Neuronal stem cell (in vitro differentiated cells): Measurements from ENCODE around the gene TREML2.

Source experiments
- DNase-seq: peaks from one replicate; pipeline ENCODE4 v3.0.0-alpha.2; 2013; ENCODE audit warnings: low spot score
- H2AFZ ChIP-seq: one replicate; pipeline ENCODE4 v1.6.1; 2013; ENCODE audit warnings: mild to moderate bottlenecking, low read length, inconsistent platforms
- H2AK5ac ChIP-seq: 2 replicates; pipeline ENCODE4 v1.6.1; 2013; ENCODE audit warnings: low read depth, mild to moderate bottlenecking, inconsistent platforms, low read length, moderate library complexity, mixed read lengths
- H2BK120ac ChIP-seq: 2 replicates; pipeline ENCODE4 v1.6.1; 2013; ENCODE audit warnings: low read depth, mild to moderate bottlenecking, inconsistent platforms, low read length, moderate library complexity, mixed read lengths
- H2BK12ac ChIP-seq: one replicate; pipeline ENCODE4 v1.6.1; 2013; ENCODE audit warnings: low read length, inconsistent platforms
- H2BK15ac ChIP-seq: 2 replicates; pipeline ENCODE4 v1.6.1; 2013; ENCODE audit warnings: mild to moderate bottlenecking, low read length, inconsistent platforms, mixed read lengths
- H2BK5ac ChIP-seq: one replicate; pipeline ENCODE4 v1.6.1; 2013; ENCODE audit warnings: inconsistent platforms, mild to moderate bottlenecking, low read length, moderate library complexity
- H3K14ac ChIP-seq: one replicate; pipeline ENCODE4 v1.6.1; 2013; ENCODE audit warnings: low read length, inconsistent platforms
- H3K18ac ChIP-seq: 2 replicates; pipeline ENCODE4 v1.6.1; 2013; ENCODE audit warnings: low read length, inconsistent platforms
- H3K23ac ChIP-seq: 2 replicates; pipeline ENCODE4 v1.6.1; 2013; ENCODE audit warnings: low read depth, mild to moderate bottlenecking, mixed read lengths, low read length, inconsistent platforms; ENCODE audit not compliant: poor library complexity
- H3K27ac ChIP-seq: replicated peaks from 3 replicates; pipeline ENCODE4 v1.5.1; 2013; ENCODE audit warnings: low read length, inconsistent platforms
- H3K27me3 ChIP-seq, 3 experiments: 2 replicates each; pipeline ENCODE4 v1.6.1; 2013; ENCODE audit warnings: low read length in 3 of 3, mild to moderate bottlenecking in 2 of 3, inconsistent platforms in 1 of 3, low read depth in 1 of 3, mixed read lengths in 1 of 3, moderate library complexity in 1 of 3; ENCODE audit not compliant: control insufficient read depth in 3 of 3, insufficient read depth in 3 of 3
- H3K36me3 ChIP-seq, 2 donors: replicated peaks in 1 of 2; 2 replicates each; pipeline ENCODE4 v1.6.1; 2013; ENCODE audit warnings: low read length in 2 of 2; ENCODE audit not compliant: control insufficient read depth in 2 of 2, insufficient read depth in 2 of 2
- H3K4ac ChIP-seq: 2 replicates; pipeline ENCODE4 v1.6.1; 2013; ENCODE audit warnings: inconsistent platforms, mild to moderate bottlenecking, low read length, moderate library complexity
- H3K4me1 ChIP-seq, 2 donors: 1 replicate in 1 of 2; 2 replicates in 1 of 2; pipeline ENCODE4 v1.6.1; 2013; ENCODE audit warnings: low read length in 2 of 2, low read depth in 1 of 2; ENCODE audit not compliant: control insufficient read depth in 2 of 2, insufficient read depth in 1 of 2
- H3K4me2 ChIP-seq: one replicate; pipeline ENCODE4 v1.6.1; 2013; ENCODE audit warnings: mild to moderate bottlenecking, low read length, inconsistent platforms; ENCODE audit not compliant: insufficient read depth, poor library complexity, severe bottlenecking
- H3K4me3 ChIP-seq, 2 donors: 2 replicates each; pipeline ENCODE4 v1.5.1; 2013; ENCODE audit warnings: low read length in 2 of 2, mild to moderate bottlenecking in 2 of 2, inconsistent platforms in 1 of 2, moderate library complexity in 1 of 2
- H3K79me1 ChIP-seq: one replicate; pipeline ENCODE4 v1.6.1; 2013; ENCODE audit warnings: low read depth, mild to moderate bottlenecking, inconsistent platforms, low read length, moderate library complexity
- H3K9ac ChIP-seq: one replicate; pipeline ENCODE4 v1.6.1; 2013; ENCODE audit warnings: mild to moderate bottlenecking, low read depth, low read length, inconsistent platforms; ENCODE audit not compliant: poor library complexity
- H3K9me3 ChIP-seq, 2 donors: replicated peaks in 1 of 2; 2 replicates each; pipeline versions ENCODE3 to v1.6.1; 2013; ENCODE audit warnings: low read length in 2 of 2, mild to moderate bottlenecking in 2 of 2, inconsistent platforms in 1 of 2, low read depth in 1 of 2, mixed read lengths in 1 of 2, moderate library complexity in 1 of 2; ENCODE audit not compliant: control insufficient read depth in 2 of 2, insufficient read depth in 1 of 2
- H4K8ac ChIP-seq: one replicate; pipeline ENCODE4 v1.6.1; 2013; ENCODE audit warnings: low read depth, mild to moderate bottlenecking, inconsistent platforms, low read length, moderate library complexity
- H4K91ac ChIP-seq: one replicate; pipeline ENCODE4 v1.6.1; 2013; ENCODE audit warnings: low read length, low read depth, mild to moderate bottlenecking, inconsistent platforms; ENCODE audit not compliant: poor library complexity
- WGBS, 2 donors: extraction: QIAGEN DNeasy Blood & Tissue Kit; methylation state at CpG; one replicate each; pipeline ENCODE4 v1.1.7; 2013; ENCODE audit warnings: missing lambda C conversion rate in 2 of 2, mixed read lengths in 1 of 2; ENCODE audit not compliant: insufficient read length in 2 of 2, insufficient replicate concordance in 1 of 2; ENCODE audit errors: extremely low coverage in 2 of 2; 5-methylcytosine and 5-hydroxymethylcytosine counted together

The TREML2 gene

DNA sequence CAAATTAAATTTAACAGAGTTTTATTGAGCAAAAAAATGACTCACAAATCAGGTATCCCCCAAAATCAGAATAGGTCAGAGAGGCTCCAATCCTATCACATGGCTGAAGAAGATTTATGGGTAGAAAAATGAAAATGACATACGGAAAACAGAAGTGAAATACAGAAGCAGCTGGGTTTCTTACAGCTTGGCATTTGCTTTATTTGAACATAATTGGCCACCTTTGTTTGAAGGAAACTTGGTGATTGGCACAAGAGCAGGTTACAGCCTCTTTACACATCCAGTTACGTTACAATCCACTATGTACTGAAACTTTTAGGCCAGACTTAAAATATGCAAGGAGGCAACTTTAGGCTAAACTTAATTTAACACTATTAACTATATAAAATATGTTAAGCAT is 26.3 kb downstream of the TREML2 start:
- Histone ChIP-seq H3K36me3 (no peaks in the 10 kb centered on the region), H4K8ac (no peak overlapping the region), H2BK5ac (no peak overlapping the region), H3K23ac (no peak overlapping the region), H3K27me3 (peaks cover 0 to 6% (median 0%) of the 10 kb centered on the region in 3 experiments), H3K9ac (no peak overlapping the region), H3K18ac (no peak overlapping the region), H2AK5ac (no peak overlapping the region), H3K4ac (no peak overlapping the region), H3K4me3 (no peak overlapping the region), H3K4me2 (no peak overlapping the region), H3K14ac (no peak overlapping the region), H3K4me1 (no peaks in the 10 kb centered on the region), H4K91ac (no peak overlapping the region), H2BK15ac (no peak overlapping the region), H2BK120ac (no peak overlapping the region), H3K79me1 (no peaks in the 10 kb centered on the region), H2AFZ (no peak overlapping the region), H3K27ac (no peak overlapping the region), H2BK12ac (no peak overlapping the region), H3K9me3 (no peaks in the 10 kb centered on the region)
- no peak for DNase-seq
- no CpG with 5 or more reads among the region's 2 CpGs for WGBS, 2 donors

DNA sequence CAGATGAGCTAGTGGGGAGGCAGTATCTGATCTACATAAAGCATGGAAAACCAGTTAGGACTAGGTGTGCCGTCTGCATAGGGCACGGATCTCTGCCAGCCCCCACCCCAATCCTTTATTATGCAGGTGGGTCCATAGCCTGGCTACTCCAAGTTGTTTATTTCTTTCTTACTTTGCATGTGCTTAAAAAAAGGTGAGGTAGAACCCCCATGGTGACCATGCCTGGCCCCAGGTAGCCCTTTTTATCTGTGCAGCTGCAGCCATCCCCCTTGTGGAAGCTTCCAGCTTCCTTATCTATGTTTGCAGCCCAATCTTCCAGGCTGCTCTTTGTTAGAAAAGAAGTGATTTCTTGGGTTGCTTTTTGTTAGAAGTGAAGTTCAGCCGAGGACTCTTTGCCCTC is 29.0 kb downstream of the TREML2 start:
- no peaks in the 10 kb centered on the region for H3K79me1 ChIP-seq
- DNase-seq, result no peak
- no peak overlapping the region for H2AK5ac ChIP-seq
- H3K9ac ChIP-seq, result no peak overlapping the region
- no peak overlapping the region for H4K91ac ChIP-seq
- H3K4ac ChIP-seq, result no peak overlapping the region
- no peaks in the 10 kb centered on the region for H3K9me3 ChIP-seq
- H2BK5ac ChIP-seq, result no peak overlapping the region
- H3K18ac ChIP-seq, result no peak overlapping the region
- no peak overlapping the region for H3K27ac ChIP-seq
- H3K4me3 ChIP-seq, result no peak overlapping the region
- no peak overlapping the region for H2AFZ ChIP-seq
- no peak overlapping the region for H3K14ac ChIP-seq
- no peak overlapping the region for H3K23ac ChIP-seq
- no peak overlapping the region for H4K8ac ChIP-seq
- H3K4me2 ChIP-seq, result no peak overlapping the region
- no peak overlapping the region for H2BK15ac ChIP-seq
- H3K4me1 ChIP-seq, result no peaks in the 10 kb centered on the region
- no peak overlapping the region for H2BK120ac ChIP-seq
- H2BK12ac ChIP-seq, result no peak overlapping the region
- H3K36me3 ChIP-seq, result no peaks in the 10 kb centered on the region
- peaks cover 0 to 5% (median 0%) of the 10 kb centered on the region in 3 experiments for H3K27me3 ChIP-seq
- WGBS, 2 donors, result no CpG with 5 or more reads among the region's 3 CpGs

DNA sequence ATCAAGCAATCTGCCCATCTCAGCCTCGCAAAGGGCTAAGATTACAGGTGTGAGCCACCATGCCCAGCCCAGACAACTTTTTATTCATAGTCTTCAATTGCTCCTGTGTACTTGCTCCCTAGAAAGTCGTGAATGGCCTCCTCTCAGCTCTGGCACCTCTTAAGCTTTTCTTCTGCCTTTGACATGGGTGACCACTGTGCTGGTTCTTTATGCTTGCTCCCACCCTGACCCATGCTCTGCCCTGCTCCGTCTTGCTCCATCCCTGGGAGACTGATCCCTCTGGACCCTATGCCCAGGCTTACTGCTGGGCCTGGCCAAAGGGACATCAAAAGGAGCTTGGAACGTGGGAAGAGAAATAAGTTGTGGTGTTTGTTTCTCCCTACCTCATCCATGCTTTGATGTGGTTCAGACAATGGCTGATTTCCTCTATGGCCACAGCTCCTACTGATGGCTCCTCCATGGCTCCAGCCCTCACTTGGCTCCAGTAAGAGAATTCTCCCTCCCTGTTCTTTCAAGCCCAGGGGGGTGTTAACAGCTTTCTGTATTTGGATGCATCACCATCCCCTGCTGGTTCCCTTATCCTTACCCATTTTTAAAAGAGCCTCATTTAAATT is 30.3 kb downstream of the TREML2 start:
- Histone ChIP-seq H3K14ac (no peak overlapping the region), H3K4me3 (no peak overlapping the region), H3K23ac (no peak overlapping the region), H3K27ac (no peak overlapping the region), H3K9me3 (no peaks in the 10 kb centered on the region), H3K4me1 (no peaks in the 10 kb centered on the region), H2BK15ac (no peak overlapping the region), H3K79me1 (no peaks in the 10 kb centered on the region), H3K4me2 (no peak overlapping the region), H3K27me3 (peaks cover 0 to 7% (median 0%) of the 10 kb centered on the region in 3 experiments), H3K36me3 (no peaks in the 10 kb centered on the region), H3K18ac (no peak overlapping the region), H2AFZ (no peak overlapping the region), H2BK120ac (no peak overlapping the region), H2BK12ac (no peak overlapping the region), H3K4ac (no peak overlapping the region), H4K8ac (no peak overlapping the region), H2AK5ac (no peak overlapping the region), H3K9ac (no peak overlapping the region), H4K91ac (no peak overlapping the region), H2BK5ac (no peak overlapping the region)
- no CpG with 5 or more reads among the region's 4 CpGs for WGBS, 2 donors
- no peak for DNase-seq

DNA sequence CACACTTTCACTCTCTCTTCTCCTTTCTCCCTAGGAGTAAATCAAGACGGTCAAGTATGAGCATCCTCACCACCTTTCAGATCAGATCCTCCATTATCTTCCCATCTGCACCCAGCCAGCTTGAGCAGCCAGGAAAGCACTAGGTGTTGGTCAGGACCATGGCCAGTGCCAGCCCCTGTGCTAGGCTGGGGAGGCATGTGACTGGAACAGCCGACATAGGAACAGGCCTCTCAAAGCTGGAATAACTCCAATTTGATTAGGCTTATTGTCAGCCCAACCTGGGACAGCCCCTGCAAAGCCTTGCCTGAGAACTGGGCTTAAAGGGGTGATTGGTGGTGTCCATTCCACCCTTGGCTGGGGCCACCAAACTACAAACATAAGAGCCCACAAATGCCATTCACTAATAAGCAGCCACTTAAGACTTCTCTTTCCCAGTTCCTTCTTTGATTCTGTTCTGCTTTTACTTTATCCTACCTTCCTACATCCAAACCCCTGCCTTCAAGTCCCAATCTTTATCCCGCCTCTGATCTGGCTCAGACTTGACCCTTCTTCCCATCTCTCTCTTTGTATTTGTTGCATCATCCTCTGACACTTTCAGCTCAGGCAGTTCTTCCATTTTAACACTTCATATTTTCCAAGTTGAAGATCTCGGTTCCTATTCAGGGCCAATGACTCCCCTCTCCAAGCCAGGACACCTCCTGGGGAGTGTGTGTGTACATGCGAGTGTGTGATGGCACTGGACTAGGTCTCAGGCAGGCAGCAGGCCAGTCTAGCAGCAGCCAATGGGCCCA is 33.6 kb downstream of the TREML2 start:
- no CpG with 5 or more reads among the region's 5 CpGs for WGBS, 2 donors
- H2BK12ac ChIP-seq, result no peak overlapping the region
- H3K14ac ChIP-seq, result peak overlapping the region; percentile 12
- H2BK5ac ChIP-seq, result no peak overlapping the region
- no peak overlapping the region for H4K91ac ChIP-seq
- no peak overlapping the region for H3K4me2 ChIP-seq
- no peaks in the 10 kb centered on the region for H3K79me1 ChIP-seq
- H3K23ac ChIP-seq, result no peak overlapping the region
- no peak overlapping the region for H2BK120ac ChIP-seq
- no peak overlapping the region for H3K9ac ChIP-seq
- no peaks in the 10 kb centered on the region for H3K9me3 ChIP-seq
- H4K8ac ChIP-seq, result no peak overlapping the region
- no peak overlapping the region for H3K18ac ChIP-seq
- peaks cover 0 to 4% of the 10 kb centered on the region in 2 donors for H3K4me1 ChIP-seq
- no peaks in the 10 kb centered on the region for H3K36me3 ChIP-seq
- peak; percentile 30 for DNase-seq
- H3K4me3 ChIP-seq, result no peak overlapping the region
- no peak overlapping the region for H3K27ac ChIP-seq
- no peak overlapping the region for H2BK15ac ChIP-seq
- H3K4ac ChIP-seq, result no peak overlapping the region
- no peak overlapping the region for H2AFZ ChIP-seq
- H3K27me3 ChIP-seq, result peaks cover 0 to 10% (median 0%) of the 10 kb centered on the region in 3 experiments
- no peak overlapping the region for H2AK5ac ChIP-seq
